GM12891 (cell line): Measurements from ENCODE around the gene HOXB3.

Source experiments
- DNase-seq: peaks from one replicate; pipeline ENCODE4 v3.0.0; 2011; ENCODE audit warnings: low spot score; ENCODE audit not compliant: insufficient read length
- FAIRE-seq: peaks from 2 replicates; lab custom pipeline; 2011; peaks lifted over from hg19 to GRCh38; lab: Jason Lieb, UNC
- PAX5 ChIP-seq: IDR thresholded peaks from 2 replicates; pipeline ENCODE4 v1.6.1; 2011; ENCODE audit warnings: low read length, moderate library complexity, mild to moderate bottlenecking; ENCODE audit not compliant: insufficient read depth, severe bottlenecking
- POLR2A ChIP-seq: IDR thresholded peaks from 2 replicates; pipeline ENCODE4 v1.6.1; 2011; ENCODE audit warnings: low read depth, low read length, control low read depth
- POLR2AphosphoS5 ChIP-seq: IDR thresholded peaks from 2 replicates; pipeline ENCODE4 v1.6.1; 2011; ENCODE audit warnings: low read depth, low read length, control low read depth
- POU2F2 ChIP-seq: IDR thresholded peaks from 2 replicates; pipeline ENCODE4 v1.6.1; 2011; ENCODE audit warnings: low read depth, mild to moderate bottlenecking, control low read depth, low read length, moderate library complexity
- SPI1 ChIP-seq: IDR thresholded peaks from 2 replicates; pipeline ENCODE4 v1.6.1; 2011; ENCODE audit warnings: low read depth, low read length, control low read depth
- TAF1 ChIP-seq: IDR thresholded peaks from 2 replicates; pipeline ENCODE4 v1.6.1; 2011; ENCODE audit warnings: low read depth, low read length, control low read depth

Gene HOXB3

DNA sequence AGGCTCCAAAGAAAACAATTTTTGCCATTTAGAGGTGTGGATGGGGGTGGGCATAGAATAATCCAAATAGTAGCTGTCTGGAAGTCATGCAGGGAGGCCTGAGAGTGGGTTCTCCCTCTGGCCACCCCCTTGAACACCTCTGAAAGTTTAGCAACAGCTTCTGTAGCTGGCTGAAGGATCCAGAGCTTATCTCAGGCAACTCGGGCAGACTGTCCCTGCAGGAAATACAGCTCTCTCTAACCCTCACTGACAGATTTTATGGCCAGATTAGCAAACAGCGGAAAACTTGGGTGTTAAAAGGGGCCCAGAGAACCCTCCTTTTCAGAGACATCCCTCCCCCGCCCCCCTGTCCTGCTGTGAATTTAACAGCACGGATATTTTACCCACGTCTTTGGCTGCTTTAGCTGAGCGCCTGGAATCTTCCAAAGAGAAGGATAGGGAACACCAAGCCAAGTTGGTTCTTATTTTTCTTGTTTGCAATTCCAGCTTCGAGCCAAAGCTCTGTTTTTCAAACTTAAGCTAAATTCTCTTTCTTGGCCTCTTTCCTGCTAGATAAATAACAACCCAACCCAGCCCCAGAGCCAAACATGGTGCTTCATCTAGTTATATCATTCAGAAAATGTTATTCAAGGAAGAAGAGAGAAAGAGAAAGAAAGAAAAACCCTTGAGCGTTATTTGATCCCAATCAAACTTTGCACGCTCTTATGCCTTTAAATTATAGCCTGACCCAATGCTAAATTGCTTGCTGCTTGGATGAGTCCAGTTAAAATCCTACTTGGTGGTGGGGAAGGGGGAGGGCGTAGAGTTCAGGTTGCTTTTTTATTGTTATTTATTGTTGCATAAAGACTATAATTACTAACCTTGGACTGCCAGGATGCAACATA, 42.9 kb downstream of the HOXB3 start:
- FAIRE-seq (no peak), DNase-seq (no peak)
- no peak for TF ChIP-seq POU2F2
- no peak for TF ChIP-seq PAX5
- no peak for TF ChIP-seq POLR2A
- no peak for TF ChIP-seq POLR2AphosphoS5
- TF ChIP-seq SPI1 = no peak
- no peak for TF ChIP-seq TAF1

DNA sequence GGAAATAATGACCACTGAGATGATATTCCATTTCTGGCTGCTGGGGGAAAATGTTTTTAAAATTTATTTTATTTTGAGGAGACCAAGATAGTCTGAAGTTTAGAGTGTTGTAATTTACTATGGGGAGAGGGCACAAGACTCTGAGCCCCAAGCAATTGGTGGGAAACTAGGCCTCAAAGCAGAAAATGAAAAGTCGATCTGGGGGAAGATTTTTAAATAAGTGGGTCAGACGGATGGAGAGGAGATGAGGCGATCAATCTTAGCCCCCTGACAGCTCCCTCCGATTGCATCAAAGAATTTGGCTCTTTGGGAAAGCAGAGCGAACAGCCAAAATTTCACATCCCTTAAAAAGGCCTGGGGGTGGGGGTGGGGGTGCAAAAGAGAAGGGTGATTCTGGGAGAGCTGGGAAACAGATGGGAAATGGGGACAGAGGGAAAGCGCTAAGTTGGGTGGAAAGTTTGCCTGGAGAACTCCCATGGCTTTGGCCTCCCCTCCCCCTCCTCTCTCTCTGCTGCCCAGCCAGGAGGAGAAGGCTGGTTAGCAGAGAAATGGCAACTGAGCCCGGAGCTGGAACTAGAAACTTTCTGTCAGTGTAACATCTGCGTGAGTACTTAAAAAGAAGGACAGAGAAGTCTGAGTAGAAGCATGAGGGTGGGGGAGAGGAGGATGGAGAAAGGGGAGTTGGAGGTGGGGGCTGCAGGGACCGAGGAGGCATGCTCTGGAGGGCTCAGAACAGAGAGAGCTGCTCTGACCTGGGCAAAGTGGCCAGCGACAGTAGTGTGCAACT, 43.7 kb downstream of the HOXB3 start:
- DNase-seq = no peak
- FAIRE-seq = no peak
- no peak for TF ChIP-seq POLR2A
- TF ChIP-seq PAX5 = no peak
- no peak for TF ChIP-seq POU2F2
- TF ChIP-seq SPI1 = no peak
- no peak for TF ChIP-seq TAF1
- TF ChIP-seq POLR2AphosphoS5 = no peak

GRCh38 chr17:48545539-48545938, 44.5 kb downstream of the HOXB3 start:
- DNase-seq (no peak), FAIRE-seq (peak; percentile 41)
- TF ChIP-seq POLR2AphosphoS5 (no peak), PAX5 (no peak), POU2F2 (no peak), TAF1 (no peak), POLR2A (no peak), SPI1 (no peak)

- TF ChIP-seq PAX5 (no peak), POLR2A (no peak), POU2F2 (no peak), TAF1 (no peak), SPI1 (no peak), POLR2AphosphoS5 (no peak)
- FAIRE-seq (no peak), DNase-seq (no peak)
Measured at GRCh38 chr17:48545022-48545375, 45.0 kb downstream of the HOXB3 start, which contains the start of gene HOXB2. Gene HOXB2 (minus strand): TSS chr17:48545109. CDS start chr17:48544911, 198 bp downstream.

GRCh38 chr17:48544349-48545021, 45.6 kb downstream of the HOXB3 start:
- TF ChIP-seq SPI1 (no peak), POU2F2 (no peak), POLR2AphosphoS5 (no peak), POLR2A (no peak), PAX5 (no peak), TAF1 (no peak)
- DNase-seq = no peak
- FAIRE-seq = no peak

GRCh38 chr17:48543854-48544348, 46.1 kb downstream of the HOXB3 start:
- no peak for FAIRE-seq
- no peak for TF ChIP-seq POLR2A
- TF ChIP-seq POU2F2 = no peak
- TF ChIP-seq SPI1 = no peak
- TF ChIP-seq TAF1 = no peak; the same call in 1 of the 2 replicates
- no peak for TF ChIP-seq POLR2AphosphoS5
- no peak for TF ChIP-seq PAX5
- no peak for DNase-seq

- DNase-seq = peak; percentile 68
- FAIRE-seq = peak; percentile 88
- TF ChIP-seq TAF1 = peak; percentile 65
- no peak for TF ChIP-seq SPI1
- peak; percentile 71; the same call in 1 of the 2 replicates for TF ChIP-seq POLR2AphosphoS5
- TF ChIP-seq POLR2A = peak; percentile 48; the same call in 1 of the 2 replicates
- no peak for TF ChIP-seq POU2F2
- no peak for TF ChIP-seq PAX5
Measured at GRCh38 chr17:48543107-48543853, 46.8 kb downstream of the HOXB3 start.

- DNase-seq (no peak), FAIRE-seq (no peak)
- TF ChIP-seq PAX5 (no peak), SPI1 (no peak), POU2F2 (no peak), POLR2AphosphoS5 (no peak), POLR2A (no peak; the same call in 1 of the 2 replicates), TAF1 (no peak)
Measured at GRCh38 chr17:48542698-48543106, 47.3 kb downstream of the HOXB3 start.
